Ovary (tissue), 3 donors: ENCODE measurements around the gene WBP2.

Experiments
- POLR2A ChIP-seq: fragments of 450-650 bp; IDR thresholded peaks from one replicate; pipeline ENCODE4 v1.6.1; 2017; ENCODE audit warnings: antibody characterized with exemption, mild to moderate bottlenecking, moderate library complexity
- TF ChIP-seq, protein P1 (sequence below), 3 donors: fragments of 450-650 bp in 2 of 3; fragments of 200-600 bp in 1 of 3; IDR thresholded peaks; one replicate each; pipeline versions ENCODE4 v1.5.1 to v1.8.0; 2016 to 2022; ENCODE audit warnings: antibody characterized with exemption in 3 of 3, mild to moderate bottlenecking in 1 of 3
- donor health status: DM: no; HTN: no; CAD: no.

DNA sequence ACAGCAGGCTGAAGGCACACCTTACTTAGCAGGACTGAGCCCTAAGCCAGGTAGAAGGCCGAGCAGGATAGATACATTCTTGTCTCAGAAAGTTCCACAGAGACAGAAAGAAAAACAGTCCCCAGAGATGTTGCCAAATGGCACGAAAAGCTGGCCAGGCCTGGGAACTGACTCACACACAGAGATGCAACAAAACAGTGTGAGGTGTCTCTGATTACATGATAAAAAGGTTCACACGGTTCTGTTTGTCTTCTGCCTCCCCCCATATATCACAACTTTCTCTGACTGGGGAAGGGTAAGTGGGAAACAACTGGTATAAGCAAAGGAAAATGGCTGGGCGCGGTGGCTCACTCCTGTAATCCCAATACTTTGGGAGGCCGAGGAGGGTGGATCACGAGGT is 1.7 kb downstream of the WBP2 start:
- TF ChIP-seq, protein P1, sequence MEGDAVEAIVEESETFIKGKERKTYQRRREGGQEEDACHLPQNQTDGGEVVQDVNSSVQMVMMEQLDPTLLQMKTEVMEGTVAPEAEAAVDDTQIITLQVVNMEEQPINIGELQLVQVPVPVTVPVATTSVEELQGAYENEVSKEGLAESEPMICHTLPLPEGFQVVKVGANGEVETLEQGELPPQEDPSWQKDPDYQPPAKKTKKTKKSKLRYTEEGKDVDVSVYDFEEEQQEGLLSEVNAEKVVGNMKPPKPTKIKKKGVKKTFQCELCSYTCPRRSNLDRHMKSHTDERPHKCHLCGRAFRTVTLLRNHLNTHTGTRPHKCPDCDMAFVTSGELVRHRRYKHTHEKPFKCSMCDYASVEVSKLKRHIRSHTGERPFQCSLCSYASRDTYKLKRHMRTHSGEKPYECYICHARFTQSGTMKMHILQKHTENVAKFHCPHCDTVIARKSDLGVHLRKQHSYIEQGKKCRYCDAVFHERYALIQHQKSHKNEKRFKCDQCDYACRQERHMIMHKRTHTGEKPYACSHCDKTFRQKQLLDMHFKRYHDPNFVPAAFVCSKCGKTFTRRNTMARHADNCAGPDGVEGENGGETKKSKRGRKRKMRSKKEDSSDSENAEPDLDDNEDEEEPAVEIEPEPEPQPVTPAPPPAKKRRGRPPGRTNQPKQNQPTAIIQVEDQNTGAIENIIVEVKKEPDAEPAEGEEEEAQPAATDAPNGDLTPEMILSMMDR (IDR thresholded peaks at IDR 0.05), result no peak
- TF ChIP-seq POLR2A, result no peak
